GM06990 (cell line): ENCODE data around the gene ADAM12.

Source experiments
- DNase-seq: peaks from one replicate; pipeline ENCODE4 v3.0.0-alpha.2; 2011; ENCODE audit not compliant: insufficient read length; ENCODE audit errors: extremely low read depth
- H3K27me3 ChIP-seq: replicated peaks from 2 replicates; pipeline ENCODE4 v1.6.0; 2011; ENCODE audit warnings: low read length; ENCODE audit not compliant: control insufficient read depth, insufficient read depth
- H3K36me3 ChIP-seq: 2 replicates; pipeline ENCODE4 v1.5.1; 2011; ENCODE audit warnings: low read length; ENCODE audit not compliant: control insufficient read depth, insufficient read depth
- H3K4me3 ChIP-seq: replicated peaks from 2 replicates; pipeline ENCODE4 v1.5.1; 2011; ENCODE audit warnings: low read depth, mild to moderate bottlenecking, control low read depth, low read length
- CTCF ChIP-seq: IDR thresholded peaks from 2 replicates; pipeline ENCODE4 v1.5.1; 2011; ENCODE audit warnings: low read length, control low read depth, mild to moderate bottlenecking, inconsistent platforms; ENCODE audit not compliant: insufficient read depth, poor library complexity, severe bottlenecking

The ADAM12 gene

GRCh38 chr10:126015413-126015812 lies 372.9 kb downstream of the ADAM12 start:
- Histone ChIP-seq H3K4me3 (no peak overlapping the region), H3K27me3 (no peaks in the 10 kb centered on the region), H3K36me3 (no peaks in the 10 kb centered on the region)
- no peak for DNase-seq
- TF ChIP-seq CTCF: no peak

- no peaks in the 10 kb centered on the region for H3K36me3 ChIP-seq
- H3K4me3 ChIP-seq: no peak overlapping the region
- TF ChIP-seq CTCF: no peak
- H3K27me3 ChIP-seq: no peaks in the 10 kb centered on the region
- no peak for DNase-seq
Measured at GRCh38 chr10:126014309-126014708, 374.0 kb downstream of the ADAM12 start.

- Histone ChIP-seq H3K27me3 (no peaks in the 10 kb centered on the region), H3K4me3 (no peak overlapping the region; the same call in 1 of the 2 replicates), H3K36me3 (no peaks in the 10 kb centered on the region)
- peak; percentile 35 for DNase-seq
- peak; percentile 56 for TF ChIP-seq CTCF
Measured at GRCh38 chr10:126013489-126014281, 374.6 kb downstream of the ADAM12 start.

GRCh38 chr10:126012485-126012884 lies 375.8 kb downstream of the ADAM12 start:
- Histone ChIP-seq H3K4me3 (no peak overlapping the region), H3K27me3 (no peaks in the 10 kb centered on the region; the same call in 1 of the 2 replicates), H3K36me3 (no peaks in the 10 kb centered on the region)
- no peak for DNase-seq
- TF ChIP-seq CTCF: no peak

GRCh38 chr10:126011995-126012394 lies 376.3 kb downstream of the ADAM12 start:
- TF ChIP-seq CTCF: no peak
- no peaks in the 10 kb centered on the region; the same call in 1 of the 2 replicates for H3K27me3 ChIP-seq
- no peaks in the 10 kb centered on the region for H3K36me3 ChIP-seq
- no peak for DNase-seq
- H3K4me3 ChIP-seq: no peak overlapping the region
